IPS-11a (cell line): ENCODE measurements around the gene KIAA0825.

Source experiments
- H3K4me3 ChIP-seq: one replicate; pipeline ENCODE4 v1.5.1; 2013; ENCODE audit warnings: low read depth, low read length, control low read depth

KIAA0825 gene

DNA sequence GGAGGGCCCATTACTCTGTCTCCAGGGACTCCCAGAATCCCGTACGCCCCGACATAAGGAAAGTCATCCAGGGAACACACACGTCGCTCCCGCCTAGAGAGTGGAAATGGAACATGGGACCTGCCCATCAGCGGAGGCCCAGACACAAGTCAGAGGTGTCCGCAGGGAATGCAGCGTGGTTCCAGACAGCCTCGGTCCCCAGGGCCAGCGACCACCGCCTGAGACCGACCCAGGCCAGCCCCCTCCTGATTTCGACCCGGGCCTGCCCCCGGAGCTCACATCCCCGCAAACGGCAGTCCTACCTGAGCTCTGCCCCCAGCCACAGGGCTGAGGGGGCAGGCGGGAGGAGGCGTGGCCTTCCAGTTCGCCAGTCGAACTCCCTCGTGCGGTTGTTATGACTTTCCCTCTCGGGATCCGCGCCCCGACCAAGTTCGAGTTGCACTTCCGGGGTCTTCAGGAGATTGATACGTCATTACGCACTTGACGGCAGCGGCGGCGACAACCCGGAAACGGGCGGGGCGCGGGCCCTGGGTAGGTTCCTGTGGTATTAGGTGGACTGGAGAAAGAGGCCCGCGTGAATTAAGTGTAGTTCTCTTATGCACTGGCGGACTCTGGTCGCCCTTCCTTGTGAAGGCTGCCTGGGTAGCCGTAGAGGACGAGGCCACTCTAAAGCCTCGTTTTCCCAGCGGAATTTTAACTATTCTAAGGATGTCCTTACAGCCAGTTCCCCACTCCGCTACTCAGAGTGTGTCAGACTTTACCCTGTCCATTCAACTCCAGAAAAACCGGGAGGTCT is 507.0 kb downstream of the KIAA0825 start:
- H3K4me3 ChIP-seq = peak overlapping the region; percentile 83

DNA sequence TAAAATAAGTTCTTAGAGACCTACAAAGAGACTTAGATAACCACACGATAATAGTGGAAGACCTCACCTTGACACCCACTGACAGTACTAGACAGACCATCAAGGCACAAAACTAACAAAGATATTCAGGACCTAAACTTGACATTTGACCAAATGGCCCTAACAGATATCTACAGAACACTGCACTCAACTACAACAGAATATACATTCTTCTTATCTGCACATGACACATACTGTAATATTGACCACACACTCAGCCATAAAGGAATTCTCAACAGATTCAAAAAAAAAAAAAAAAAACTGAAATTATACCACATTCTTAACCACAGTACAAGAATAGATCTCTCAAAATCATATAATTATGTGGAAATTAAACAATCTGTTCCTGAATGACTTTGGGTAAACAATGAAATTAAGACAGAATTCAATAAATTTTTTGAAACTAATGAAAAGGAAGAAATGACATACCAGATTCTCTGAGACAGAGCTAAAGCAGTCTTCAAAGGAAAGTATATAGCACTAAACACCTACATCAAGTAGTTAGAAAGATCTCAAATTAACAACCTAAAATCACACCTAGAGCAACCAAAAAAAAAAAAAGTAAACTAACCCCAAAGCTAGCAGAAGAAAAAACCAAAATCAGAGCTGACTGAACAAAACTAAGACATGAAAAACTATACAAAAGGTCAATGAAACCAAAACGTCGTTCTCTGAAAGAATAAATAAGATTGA is 514.7 kb downstream of the KIAA0825 start:
- H3K4me3 ChIP-seq = no peak overlapping the region
